PC-9 (cell line): ENCODE measurements around the gene INSR.

Source experiments
- CTCF ChIP-seq: fragments of 200-600 bp; sonication (generic); conservative IDR thresholded peaks from 2 replicates; pipeline ENCODE4 v1.6.1; 2017; ENCODE audit warnings: mixed run types, antibody characterized with exemption, mild to moderate bottlenecking, moderate library complexity
- EZH2 ChIP-seq: fragments of 200-600 bp; sonication (generic); IDR thresholded peaks from 2 replicates; pipeline ENCODE4 v1.8.0; 2017; ENCODE audit warnings: antibody characterized with exemption, low read depth

GRCh38 chr19:7197760-7198696, 96.2 kb downstream of the INSR start:
- no peak for TF ChIP-seq EZH2
- TF ChIP-seq CTCF: no peak
